ENCODE measurements around the gene FAM217B. TPM values are rescaled to one million over a fixed set of nuclear protein-coding genes. Genes with fewer than 3 reads are reported as not detected.

FAM217B gene
- total RNA-seq, 4 donors from 2014 or later = 9.0 to 34.3 (median 12.3) TPM

GRCh38 chr20:59972037-59972801, 32.0 kb downstream of the FAM217B start:
- 91 to 92% methylated on average over 12 of the region's 12 CpGs for WGBS, 2 donors
- H3K36me3 ChIP-seq = no peaks in the 10 kb centered on the region
- no peak for TF ChIP-seq EP300 (IDR thresholded peaks at IDR 0.05)
- TF ChIP-seq CTCF (IDR thresholded peaks at IDR 0.05) = no peak
- TF ChIP-seq POLR2A (IDR thresholded peaks at IDR 0.05) = no peak
- H3K27ac ChIP-seq = no peak overlapping the region
- H3K9me3 ChIP-seq = no peaks in the 10 kb centered on the region
- H3K27me3 ChIP-seq = no peaks in the 10 kb centered on the region
- no peak overlapping the region for H3K4me3 ChIP-seq
- H3K4me1 ChIP-seq = peaks cover 0 to 7% (median 2%) of the 10 kb centered on the region in 4 donors
- DNase-seq (ENCODE audit: low spot score in 2 of 2) = no peak

- H3K36me3 ChIP-seq = no peaks in the 10 kb centered on the region
- DNase-seq (ENCODE audit: low spot score in 2 of 2) = no peak
- H3K9me3 ChIP-seq = no peaks in the 10 kb centered on the region
- H3K27me3 ChIP-seq = no peaks in the 10 kb centered on the region
- H3K4me3 ChIP-seq = no peak overlapping the region
- WGBS, 2 donors = 59 to 66% methylated on average over 6 of the region's 6 CpGs
- H3K27ac ChIP-seq = peak overlapping the region in 3 of 4 donors; percentile 44 to 75 (median 64)
- H3K4me1 ChIP-seq = peaks cover 0 to 7% (median 2%) of the 10 kb centered on the region in 4 donors
- TF ChIP-seq CTCF (IDR thresholded peaks at IDR 0.05) (no peak), POLR2A (IDR thresholded peaks at IDR 0.05) (no peak), EP300 (IDR thresholded peaks at IDR 0.05) (no peak)
Observed at GRCh38 chr20:59976156-59976782, 36.1 kb downstream of the FAM217B start.

- DNase-seq (ENCODE audit: low spot score in 2 of 2) = no peak
- TF ChIP-seq EP300 (IDR thresholded peaks at IDR 0.05) = peak in 1 of 2 donors; percentile 7
- no peak for TF ChIP-seq CTCF (IDR thresholded peaks at IDR 0.05)
- Histone ChIP-seq H3K9me3 (no peaks in the 10 kb centered on the region), H3K36me3 (no peaks in the 10 kb centered on the region), H3K4me1 (peaks cover 0 to 7% (median 2%) of the 10 kb centered on the region in 4 donors), H3K27me3 (no peaks in the 10 kb centered on the region), H3K27ac (peak overlapping the region in 3 of 4 donors; percentile 44 to 75 (median 64)), H3K4me3 (no peak overlapping the region)
- WGBS, 2 donors = 63 to 70% methylated on average over 9 of the region's 9 CpGs
Observed at GRCh38 chr20:59977086-59977485, 36.9 kb downstream of the FAM217B start.

GRCh38 chr20:59983076-59983475, 42.9 kb downstream of the FAM217B start:
- Histone ChIP-seq H3K36me3 (peaks cover 0 to 5% (median 0%) of the 10 kb centered on the region in 3 donors), H3K4me3 (no peak overlapping the region), H3K27me3 (no peaks in the 10 kb centered on the region), H3K27ac (no peak overlapping the region), H3K9me3 (no peaks in the 10 kb centered on the region), H3K4me1 (no peaks in the 10 kb centered on the region)
- no peak for TF ChIP-seq EP300 (IDR thresholded peaks at IDR 0.05)
- TF ChIP-seq CTCF (IDR thresholded peaks at IDR 0.05) = no peak
- no peak for TF ChIP-seq POLR2A (IDR thresholded peaks at IDR 0.05)
- 71 to 76% methylated on average over 9 of the region's 9 CpGs for WGBS, 2 donors
- no peak for DNase-seq (ENCODE audit: low spot score in 2 of 2)

- no peak for DNase-seq (ENCODE audit: low spot score in 2 of 2)
- H3K36me3 ChIP-seq = peaks cover 0 to 9% (median 0%) of the 10 kb centered on the region in 3 donors
- no peaks in the 10 kb centered on the region for H3K4me1 ChIP-seq
- no peaks in the 10 kb centered on the region for H3K27me3 ChIP-seq
- TF ChIP-seq CTCF (IDR thresholded peaks at IDR 0.05) (no peak), POLR2A (IDR thresholded peaks at IDR 0.05) (no peak), EP300 (IDR thresholded peaks at IDR 0.05) (no peak)
- H3K9me3 ChIP-seq = no peaks in the 10 kb centered on the region
- H3K27ac ChIP-seq = no peak overlapping the region
- 74 to 81% methylated on average over 4 of the region's 4 CpGs for WGBS, 2 donors
- H3K4me3 ChIP-seq = no peak overlapping the region
Observed at GRCh38 chr20:59984541-59984940, 44.4 kb downstream of the FAM217B start.
